Activated CD8-positive, alpha-beta memory T cell treated with anti-CD3 and anti-CD28 coated beads, Interleukin-2, amount 50 U/mL, for 4 hours (primary cell): Measurements from ENCODE around the gene HES3.

Experiments used
- DNase-seq: peaks from one replicate; pipeline ENCODE4 v3.0.0-alpha.2; 2020

The HES3 gene

DNA sequence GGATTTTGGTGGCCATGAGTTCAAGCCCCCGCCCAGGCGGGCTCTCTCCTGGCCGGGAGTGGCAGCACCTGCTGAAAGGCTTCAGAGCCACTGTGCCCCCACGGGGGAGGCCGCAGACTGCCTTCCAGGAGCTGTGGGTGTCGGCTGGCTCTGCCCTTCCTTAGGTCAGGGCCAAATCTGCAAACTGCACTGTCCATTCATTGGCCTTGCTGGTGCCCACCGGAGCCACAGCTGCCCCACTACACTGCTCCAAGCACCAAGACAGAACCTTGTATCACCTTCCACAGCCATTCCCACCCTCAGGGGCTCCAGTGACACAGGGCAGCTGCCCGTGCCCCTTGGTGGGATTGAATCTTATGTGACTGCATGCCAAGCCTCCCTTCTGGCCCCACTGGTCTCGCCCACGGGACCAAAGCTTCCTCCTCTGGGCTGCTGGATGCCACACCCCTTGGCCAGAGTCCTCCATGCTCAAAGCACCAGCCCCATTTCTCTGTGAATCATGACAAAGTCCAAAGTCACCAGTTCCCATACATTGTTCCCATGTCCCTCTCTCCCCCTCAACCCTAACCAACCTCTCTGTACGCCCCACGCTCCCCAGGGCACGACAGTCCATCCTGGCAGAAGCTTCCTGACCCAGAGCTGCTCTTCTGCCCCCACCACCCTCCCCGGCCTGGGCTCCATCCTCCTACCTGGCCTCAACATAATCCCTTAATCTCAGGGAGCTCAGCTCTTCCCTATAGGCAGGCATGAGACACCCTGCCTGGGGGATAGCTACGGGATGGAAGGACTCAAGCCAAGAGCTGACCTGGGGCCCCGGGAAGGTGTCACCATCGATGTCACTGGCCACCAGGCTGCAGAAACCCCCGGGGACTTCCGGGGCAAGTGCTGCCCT is 37.8 kb downstream of the HES3 start:
- DNase-seq = no peak

DNA sequence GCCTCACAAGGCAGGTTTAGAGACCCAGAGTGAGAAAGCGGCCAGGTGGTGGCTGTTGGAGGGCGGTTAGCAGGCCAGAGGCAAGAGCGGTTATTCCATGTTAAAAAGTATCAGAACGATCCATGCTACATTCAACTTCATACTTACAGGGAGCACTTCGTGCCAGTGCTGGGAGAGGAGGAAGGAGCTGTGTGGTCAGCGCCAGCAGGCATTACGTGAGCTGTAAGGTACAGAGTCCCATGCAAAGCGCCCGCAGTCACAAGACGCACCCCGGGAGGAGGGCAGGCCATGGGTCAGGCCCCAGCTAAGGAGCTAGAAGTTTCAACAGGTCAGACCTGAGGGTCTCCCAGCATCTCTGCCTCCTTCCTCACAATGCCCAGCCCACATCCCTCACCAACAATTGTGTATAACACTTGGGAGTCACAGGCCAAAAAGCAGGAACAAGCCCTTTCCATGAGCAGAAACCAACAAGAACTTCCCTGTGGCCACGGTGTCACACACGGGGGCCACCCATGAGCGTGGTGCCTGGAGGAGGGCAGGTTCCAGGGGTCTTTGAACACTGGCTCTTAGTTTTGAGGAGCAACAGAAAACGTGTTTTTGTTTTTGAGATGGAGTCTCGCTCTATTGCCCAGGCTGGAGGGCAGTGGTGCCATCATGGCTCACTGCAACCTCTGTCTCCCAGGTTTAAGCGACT is 38.7 kb downstream of the HES3 start:
- no peak for DNase-seq

DNA sequence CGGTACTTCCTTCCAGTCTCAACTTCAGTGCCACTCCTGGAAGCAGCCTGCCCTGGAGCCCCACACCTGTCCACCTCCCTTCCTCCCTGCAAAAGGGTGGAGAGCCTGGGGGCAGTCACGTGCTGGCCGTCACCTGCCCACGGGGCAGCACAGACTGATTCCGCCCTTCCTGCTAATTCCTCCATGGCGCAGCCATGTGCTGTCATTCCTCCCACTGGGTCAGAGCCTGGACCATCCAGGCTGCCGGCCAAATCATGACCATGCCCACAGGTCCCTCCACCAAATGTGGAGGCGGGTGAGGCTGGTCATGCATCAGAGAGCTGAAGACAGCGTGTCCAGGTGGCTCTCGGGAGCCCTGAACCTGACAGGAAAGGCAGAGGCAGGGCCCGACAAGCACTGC is 41.4 kb downstream of the HES3 start:
- DNase-seq = no peak

DNA sequence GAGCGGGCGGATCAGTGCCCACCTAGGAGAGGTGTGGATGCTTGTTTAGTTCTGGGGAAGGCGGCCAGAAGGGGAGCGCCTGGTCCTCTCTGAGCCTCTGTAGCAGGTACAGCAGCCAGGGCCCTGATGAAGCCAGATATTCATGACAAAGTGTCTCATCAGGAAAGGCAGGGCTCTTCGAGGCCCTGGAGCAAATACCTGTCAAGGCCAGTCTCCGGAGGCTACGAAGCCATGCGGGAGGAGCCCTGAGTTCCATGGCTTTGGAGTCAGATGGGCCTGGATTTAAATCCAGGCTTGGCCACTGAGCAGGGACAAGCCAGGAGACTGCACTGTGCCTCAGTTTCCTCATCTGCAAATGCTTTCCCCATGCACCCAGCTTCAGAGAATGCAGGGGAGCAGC is 42.3 kb downstream of the HES3 start:
- DNase-seq = no peak

DNA sequence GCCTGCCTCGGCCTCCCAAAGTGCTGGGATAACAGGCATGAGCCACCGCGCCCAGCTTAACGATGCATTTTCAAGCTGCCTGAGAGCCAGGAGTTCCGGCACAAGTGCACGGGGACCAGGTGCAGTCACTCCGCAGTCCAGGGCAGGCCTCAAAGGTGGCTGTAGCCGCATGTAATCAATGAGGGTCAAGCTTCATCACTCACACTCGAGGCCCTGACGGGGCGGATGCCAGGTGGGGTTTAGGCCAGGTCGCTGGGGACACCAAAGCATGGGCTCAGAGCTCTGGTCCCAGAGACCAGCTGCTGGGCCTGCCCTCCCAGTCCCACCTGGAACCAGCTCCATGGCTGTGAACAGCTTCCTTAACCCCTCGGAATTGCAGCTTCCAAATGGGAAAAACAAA is 43.0 kb downstream of the HES3 start:
- no peak for DNase-seq

DNA sequence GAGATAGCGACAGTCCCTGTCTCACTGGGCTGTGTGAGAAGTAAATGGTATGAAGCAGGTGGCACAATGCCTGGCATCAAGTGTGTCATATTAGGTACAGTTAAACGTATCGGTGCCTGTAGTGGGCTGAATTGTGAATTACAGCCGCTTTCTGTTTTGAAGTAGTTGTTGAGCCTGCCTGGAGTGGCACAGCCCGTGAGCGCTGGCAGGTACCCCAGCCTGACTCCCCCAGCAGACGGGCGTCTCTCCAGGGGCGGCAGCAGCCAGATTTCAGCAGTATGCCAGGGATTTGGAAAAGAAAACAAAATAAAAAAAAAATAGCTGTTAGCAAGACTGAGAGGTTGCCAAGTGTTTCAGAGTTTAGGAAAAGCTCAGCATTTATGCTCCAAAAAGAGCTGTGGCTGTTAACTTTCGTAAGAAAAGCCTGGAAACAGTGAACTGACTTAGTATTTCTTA is 43.5 kb downstream of the HES3 start:
- no peak for DNase-seq

DNA sequence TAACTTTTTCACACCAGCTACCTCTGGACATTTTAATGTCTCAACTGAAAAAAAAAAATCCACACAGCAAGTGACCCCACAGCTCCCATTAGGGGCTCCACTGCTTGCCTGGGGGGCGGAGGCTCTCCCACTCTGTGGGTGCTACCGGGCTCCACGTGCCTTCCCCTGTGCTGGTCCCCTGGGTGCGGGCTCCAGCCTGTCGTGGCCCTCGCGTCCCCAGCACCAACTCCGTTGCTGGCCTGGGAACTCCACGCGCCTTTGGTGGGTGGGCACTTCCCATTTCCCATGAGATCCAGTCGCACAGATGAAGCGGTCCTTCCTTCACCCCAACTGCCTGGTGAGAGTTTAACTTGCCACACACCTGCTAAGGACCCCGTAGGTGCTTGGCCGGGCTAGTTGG is 44.0 kb downstream of the HES3 start:
- no peak for DNase-seq

DNA sequence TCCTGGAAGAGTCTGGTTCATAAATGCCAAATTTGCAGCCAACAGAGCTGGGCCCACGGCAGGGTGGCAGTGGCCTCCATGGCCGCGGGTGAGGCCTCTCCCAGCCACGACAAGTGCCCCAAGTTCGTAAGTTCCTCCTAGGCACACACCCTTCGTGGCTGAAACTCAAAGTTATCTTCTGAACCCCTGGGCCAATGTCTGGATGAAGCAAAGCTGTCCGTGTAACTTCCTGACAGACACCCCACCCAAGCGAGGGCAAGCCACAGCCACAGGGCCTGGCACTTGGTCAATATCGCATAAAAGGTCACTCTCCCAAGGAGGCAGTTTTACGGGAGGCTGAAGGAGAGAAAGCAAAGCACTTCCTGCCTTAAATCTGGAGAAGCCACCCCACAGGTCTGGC is 44.7 kb downstream of the HES3 start:
- no peak for DNase-seq

DNA sequence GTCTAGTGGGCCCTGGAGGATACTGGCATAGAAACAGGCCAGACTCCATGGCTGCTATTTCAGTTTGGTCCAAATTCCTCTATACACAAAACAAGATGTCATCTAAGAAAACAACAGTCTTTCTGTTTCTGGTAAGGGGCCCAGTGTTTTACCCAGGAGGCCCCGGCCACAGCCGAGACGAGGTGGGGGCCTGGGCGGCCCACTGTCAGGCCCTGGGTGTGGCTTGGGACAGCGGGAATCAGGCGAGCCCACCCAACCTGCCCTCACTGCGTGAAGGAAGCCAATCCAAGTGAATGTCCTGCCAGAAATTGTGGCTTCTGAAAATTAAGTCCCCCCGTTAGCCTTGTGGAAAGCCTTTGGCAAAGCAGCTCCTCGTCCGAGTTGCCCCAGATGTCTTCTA is 48.1 kb downstream of the HES3 start:
- DNase-seq = no peak

DNA sequence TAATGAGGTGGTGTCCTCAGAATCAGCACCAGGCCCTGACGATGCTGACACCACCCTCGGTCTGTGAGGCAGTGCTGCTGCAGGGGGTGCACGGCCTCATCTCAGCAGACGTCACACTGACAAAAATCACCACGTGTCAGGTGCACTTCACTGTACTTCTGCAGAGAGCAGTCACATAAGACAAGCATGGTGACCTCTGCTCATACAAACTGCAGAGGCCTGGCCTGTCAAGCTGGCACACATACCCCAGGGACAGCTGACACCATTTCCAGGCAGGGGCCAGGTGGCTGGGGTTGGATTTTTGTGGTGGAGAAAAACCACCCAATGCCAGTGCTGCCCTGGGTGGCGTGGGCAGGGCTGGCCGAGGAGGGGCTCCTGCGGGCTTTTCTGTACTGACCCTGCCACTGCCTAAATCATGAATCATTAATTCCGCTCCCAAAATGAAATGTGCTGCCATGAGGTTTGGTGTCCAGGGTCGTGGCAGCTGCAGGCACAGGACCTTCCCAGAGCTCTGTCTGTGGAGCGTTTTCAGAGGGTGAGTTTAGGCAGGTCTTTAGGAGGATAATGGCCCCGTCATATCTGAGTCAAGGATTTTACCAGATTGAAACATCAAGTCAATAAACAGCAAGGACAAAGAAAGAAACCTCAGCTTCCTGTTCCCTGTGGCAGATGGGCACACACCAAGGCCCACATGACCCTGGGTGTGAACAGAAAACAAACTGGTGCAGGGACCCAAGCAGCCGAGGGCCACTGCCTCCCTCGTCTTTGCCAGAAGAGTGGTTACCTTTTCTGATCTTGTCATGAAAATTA is 50.3 kb downstream of the HES3 start:
- no peak for DNase-seq

- DNase-seq = no peak
Observed at GRCh38 chr1:6294890-6295556, 51.0 kb downstream of the HES3 start.
